ENCODE data around the gene PRRC2B.

Gene PRRC2B

DNA sequence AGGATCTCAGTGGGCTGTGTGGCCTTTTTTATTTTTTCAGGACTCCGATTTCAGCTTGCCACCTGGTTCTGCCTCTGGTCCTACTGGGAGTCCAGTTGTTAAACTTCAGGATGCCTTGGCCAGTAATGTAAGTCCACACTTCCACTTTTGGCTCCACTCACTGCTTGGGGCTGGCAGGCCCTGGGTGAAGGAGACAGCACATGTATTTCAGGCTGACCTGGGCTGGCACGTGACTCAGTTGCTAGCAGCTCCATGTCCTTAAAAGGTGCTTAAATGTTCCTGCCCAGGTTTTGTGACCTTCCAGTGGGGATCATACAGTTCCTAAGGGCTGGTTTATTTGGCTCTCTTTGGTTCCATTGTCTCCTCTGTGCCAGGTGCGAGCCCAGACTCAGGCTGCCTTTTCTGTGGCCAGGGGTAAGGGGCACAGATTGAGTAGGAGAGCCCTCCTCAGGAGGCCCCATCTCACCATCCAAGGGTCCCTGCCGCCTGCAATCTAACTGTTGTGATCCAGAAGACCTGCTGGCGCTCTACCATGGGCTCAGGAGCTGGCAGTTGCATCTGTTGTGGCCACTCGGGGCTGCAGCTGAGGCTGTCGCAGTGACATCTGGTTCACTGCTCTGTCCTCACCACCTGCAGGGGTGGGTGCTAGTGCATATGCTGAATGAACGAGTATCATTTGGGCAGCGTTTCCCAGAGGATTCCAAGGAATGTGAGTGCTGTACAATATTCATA lies 89.6 kb downstream of the PRRC2B start:
- no peak overlapping the region for H3K4me3 ChIP-seq (ENCODE audit: low read depth in 1 of 2, low read length in 2 of 2)
- H3K36me3 ChIP-seq (ENCODE audit: control insufficient read depth in 1 of 2, insufficient read depth in 2 of 2, low read length in 2 of 2) = peaks cover 82 to 95% of the 10 kb centered on the region in 2 donors
- no peaks in the 10 kb centered on the region for H3K9me3 ChIP-seq (ENCODE audit: control insufficient read depth in 1 of 2, low read length in 2 of 2)
- no peaks in the 10 kb centered on the region for H3K27me3 ChIP-seq (ENCODE audit: low read depth, low read length)
- no peaks in the 10 kb centered on the region for H3K4me1 ChIP-seq (ENCODE audit: control insufficient read depth in 1 of 2, insufficient read depth in 2 of 2, low read length in 2 of 2)
- no peak overlapping the region for H3K27ac ChIP-seq (ENCODE audit: low read length)

- Histone ChIP-seq H3K4me1 (ENCODE audit: control insufficient read depth in 1 of 2, insufficient read depth in 2 of 2, low read length in 2 of 2) (no peaks in the 10 kb centered on the region), H3K27ac (ENCODE audit: low read length) (no peak overlapping the region)
Observed at GRCh38 chr9:131484051-131484445, 90.2 kb downstream of the PRRC2B start.

DNA sequence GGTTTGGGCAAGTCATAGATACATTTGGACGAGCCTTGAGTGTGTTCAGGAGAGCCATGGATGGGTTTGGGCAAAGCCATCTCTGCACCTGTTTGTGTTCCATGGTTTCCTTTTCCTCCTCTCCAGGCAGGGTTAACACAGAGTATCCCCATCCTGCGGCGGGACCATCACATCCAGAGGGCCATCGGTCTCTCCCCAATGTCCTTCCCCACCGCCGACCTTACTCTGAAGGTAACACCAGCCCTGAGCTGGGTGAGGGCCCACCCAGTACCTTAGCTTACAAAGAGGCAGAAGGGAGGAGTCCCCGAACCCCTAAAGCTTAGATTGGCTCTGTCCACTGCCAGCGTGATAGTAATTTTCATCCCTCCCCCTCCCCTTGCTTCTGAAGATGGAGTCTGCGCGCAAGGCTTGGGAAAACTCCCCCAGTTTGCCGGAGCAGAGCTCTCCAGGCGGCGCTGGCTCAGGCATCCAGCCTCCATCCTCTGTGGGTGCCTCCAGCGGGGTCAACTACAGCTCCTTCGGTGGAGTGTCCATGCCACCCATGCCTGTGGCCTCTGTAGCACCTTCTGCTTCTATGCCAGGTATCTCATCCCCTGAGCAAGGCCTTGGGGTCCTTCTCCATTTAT lies 90.8 kb downstream of the PRRC2B start:
- peaks cover 76 to 93% of the 10 kb centered on the region in 2 donors for H3K36me3 ChIP-seq (ENCODE audit: control insufficient read depth in 1 of 2, insufficient read depth in 2 of 2, low read length in 2 of 2)
- no peaks in the 10 kb centered on the region for H3K9me3 ChIP-seq (ENCODE audit: control insufficient read depth in 1 of 2, low read length in 2 of 2)
- no peak overlapping the region for H3K27ac ChIP-seq (ENCODE audit: low read length)
- H3K27me3 ChIP-seq (ENCODE audit: low read depth, low read length) = no peaks in the 10 kb centered on the region
- no peak overlapping the region for H3K4me3 ChIP-seq (ENCODE audit: low read depth in 1 of 2, low read length in 2 of 2)
- H3K4me1 ChIP-seq (ENCODE audit: control insufficient read depth in 1 of 2, insufficient read depth in 2 of 2, low read length in 2 of 2) = no peaks in the 10 kb centered on the region

More at GRCh38 chr9:131484051-131484445, 90.2 kb downstream of the PRRC2B start:
- H3K36me3 ChIP-seq (ENCODE audit: control insufficient read depth in 1 of 2, insufficient read depth in 2 of 2, low read length in 2 of 2) = peaks cover 77 to 95% of the 10 kb centered on the region in 2 donors
- H3K9me3 ChIP-seq (ENCODE audit: control insufficient read depth in 1 of 2, low read length in 2 of 2) = no peaks in the 10 kb centered on the region
- no peak overlapping the region for H3K4me3 ChIP-seq (ENCODE audit: low read depth in 1 of 2, low read length in 2 of 2)
- H3K27me3 ChIP-seq (ENCODE audit: low read depth, low read length) = no peaks in the 10 kb centered on the region

DNA sequence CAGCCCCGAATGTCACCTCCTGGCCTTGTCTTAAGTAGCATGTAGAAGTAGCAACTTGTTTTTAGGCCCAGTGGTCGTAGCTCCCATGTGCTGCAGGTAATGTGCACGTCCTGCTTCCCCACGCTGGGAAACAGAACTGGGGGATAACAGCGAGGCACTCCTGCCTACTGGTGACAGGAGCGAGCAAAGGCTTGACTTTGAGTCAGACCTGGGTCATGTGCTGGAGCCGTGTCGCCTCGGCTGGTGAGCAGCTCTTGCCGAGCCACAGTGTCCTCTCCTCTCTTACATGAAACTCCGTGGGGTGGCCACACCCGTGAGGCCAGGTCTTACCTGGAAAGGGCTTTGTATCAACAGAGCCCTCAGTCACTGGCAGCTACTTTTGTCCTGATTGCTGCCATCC lies 91.3 kb downstream of the PRRC2B start:
- H3K4me3 ChIP-seq (ENCODE audit: low read depth in 1 of 2, low read length in 2 of 2) = no peak overlapping the region
- no peaks in the 10 kb centered on the region for H3K4me1 ChIP-seq (ENCODE audit: control insufficient read depth in 1 of 2, insufficient read depth in 2 of 2, low read length in 2 of 2)
- H3K36me3 ChIP-seq (ENCODE audit: control insufficient read depth in 1 of 2, insufficient read depth in 2 of 2, low read length in 2 of 2) = peaks cover 77 to 94% of the 10 kb centered on the region in 2 donors
- H3K9me3 ChIP-seq (ENCODE audit: control insufficient read depth in 1 of 2, low read length in 2 of 2) = no peaks in the 10 kb centered on the region
- no peak overlapping the region for H3K27ac ChIP-seq (ENCODE audit: low read length)
- no peaks in the 10 kb centered on the region for H3K27me3 ChIP-seq (ENCODE audit: low read depth, low read length)

DNA sequence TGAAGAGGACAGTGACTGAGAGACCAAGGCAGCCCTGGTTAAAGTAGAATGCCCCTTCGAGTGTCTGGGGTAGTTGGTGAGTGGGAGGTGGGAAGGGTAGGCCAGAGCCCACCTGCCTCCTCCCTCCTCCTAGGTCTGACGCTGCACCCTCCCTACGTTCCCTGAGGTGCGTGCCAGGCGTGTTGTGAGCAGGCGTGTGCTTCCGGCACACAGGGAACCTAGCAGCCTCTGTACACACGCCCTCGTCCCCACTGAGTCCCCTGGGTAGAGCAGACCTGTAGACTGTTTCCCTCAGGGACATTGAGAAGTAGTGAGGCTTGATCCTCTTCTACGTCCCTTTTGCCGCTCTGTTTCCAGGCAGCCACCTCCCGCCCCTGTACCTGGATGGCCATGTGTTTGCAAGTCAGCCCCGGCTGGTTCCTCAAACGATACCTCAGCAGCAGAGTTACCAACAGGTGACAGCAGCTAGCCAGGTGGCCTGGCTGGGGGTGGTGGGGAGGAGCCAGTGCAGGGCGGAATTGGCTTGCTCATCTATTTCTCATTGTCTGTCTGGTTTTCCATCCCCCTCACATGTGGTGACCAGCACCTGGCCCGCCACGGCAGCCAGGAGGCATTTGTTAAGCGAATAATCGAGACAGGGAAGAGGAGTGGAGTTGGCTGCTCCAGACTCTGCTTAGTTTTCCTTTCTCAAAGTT lies 92.0 kb downstream of the PRRC2B start:
- Histone ChIP-seq H3K9me3 (ENCODE audit: control insufficient read depth in 1 of 2, low read length in 2 of 2) (no peaks in the 10 kb centered on the region), H3K27me3 (ENCODE audit: low read depth, low read length) (no peaks in the 10 kb centered on the region), H3K36me3 (ENCODE audit: control insufficient read depth in 1 of 2, insufficient read depth in 2 of 2, low read length in 2 of 2) (peaks cover 78 to 94% of the 10 kb centered on the region in 2 donors), H3K27ac (ENCODE audit: low read length) (no peak overlapping the region), H3K4me1 (ENCODE audit: control insufficient read depth in 1 of 2, insufficient read depth in 2 of 2, low read length in 2 of 2) (no peaks in the 10 kb centered on the region), H3K4me3 (ENCODE audit: low read depth in 1 of 2, low read length in 2 of 2) (no peak overlapping the region)

DNA sequence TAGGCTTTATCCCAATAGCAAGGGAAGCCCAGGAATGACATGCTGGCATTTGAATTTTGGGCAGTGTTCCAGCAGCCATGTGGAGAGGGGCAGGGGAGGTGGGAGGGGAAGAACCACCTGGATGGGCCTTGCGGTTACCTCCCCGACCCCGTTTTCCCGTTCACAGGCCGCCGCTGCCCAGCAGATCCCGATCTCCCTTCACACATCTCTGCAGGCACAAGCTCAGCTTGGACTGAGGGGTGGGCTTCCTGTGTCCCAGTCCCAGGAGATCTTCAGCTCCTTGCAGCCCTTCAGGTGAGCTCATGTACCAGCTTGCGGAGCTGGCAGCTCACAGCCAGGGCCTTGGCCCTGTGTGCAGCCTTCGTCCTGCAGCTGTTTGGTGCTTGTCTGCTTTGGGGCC lies 93.1 kb downstream of the PRRC2B start:
- Histone ChIP-seq H3K4me1 (ENCODE audit: control insufficient read depth in 1 of 2, insufficient read depth in 2 of 2, low read length in 2 of 2) (no peaks in the 10 kb centered on the region), H3K36me3 (ENCODE audit: control insufficient read depth in 1 of 2, insufficient read depth in 2 of 2, low read length in 2 of 2) (peaks cover 87 to 98% of the 10 kb centered on the region in 2 donors)

GRCh38 chr9:131487621-131488031 lies 93.7 kb downstream of the PRRC2B start:
- Histone ChIP-seq H3K27me3 (ENCODE audit: low read depth, low read length) (no peaks in the 10 kb centered on the region), H3K27ac (ENCODE audit: low read length) (no peak overlapping the region), H3K36me3 (ENCODE audit: control insufficient read depth in 1 of 2, insufficient read depth in 2 of 2, low read length in 2 of 2) (peaks cover 87 to 98% of the 10 kb centered on the region in 2 donors), H3K4me3 (ENCODE audit: low read depth in 1 of 2, low read length in 2 of 2) (no peak overlapping the region), H3K9me3 (ENCODE audit: control insufficient read depth in 1 of 2, low read length in 2 of 2) (no peaks in the 10 kb centered on the region), H3K4me1 (ENCODE audit: control insufficient read depth in 1 of 2, insufficient read depth in 2 of 2, low read length in 2 of 2) (no peaks in the 10 kb centered on the region)

More for the DNA sequence above, 93.1 kb downstream of the PRRC2B start:
- no peaks in the 10 kb centered on the region for H3K9me3 ChIP-seq (ENCODE audit: control insufficient read depth in 1 of 2, low read length in 2 of 2)
- H3K27me3 ChIP-seq (ENCODE audit: low read depth, low read length) = no peaks in the 10 kb centered on the region
- no peak overlapping the region for H3K27ac ChIP-seq (ENCODE audit: low read length)
- H3K4me3 ChIP-seq (ENCODE audit: low read depth in 1 of 2, low read length in 2 of 2) = no peak overlapping the region

GRCh38 chr9:131490514-131490913 lies 96.6 kb downstream of the PRRC2B start:
- Histone ChIP-seq H3K27ac (ENCODE audit: low read length) (no peak overlapping the region), H3K4me1 (ENCODE audit: control insufficient read depth in 1 of 2, insufficient read depth in 2 of 2, low read length in 2 of 2) (no peaks in the 10 kb centered on the region), H3K4me3 (ENCODE audit: low read depth in 1 of 2, low read length in 2 of 2) (no peak overlapping the region), H3K36me3 (ENCODE audit: control insufficient read depth in 1 of 2, insufficient read depth in 2 of 2, low read length in 2 of 2) (peaks cover 83 to 98% of the 10 kb centered on the region in 2 donors), H3K9me3 (ENCODE audit: control insufficient read depth in 1 of 2, low read length in 2 of 2) (no peaks in the 10 kb centered on the region), H3K27me3 (ENCODE audit: low read depth, low read length) (no peaks in the 10 kb centered on the region)

- Histone ChIP-seq H3K4me1 (ENCODE audit: control insufficient read depth in 1 of 2, insufficient read depth in 2 of 2, low read length in 2 of 2) (no peaks in the 10 kb centered on the region), H3K27me3 (ENCODE audit: low read depth, low read length) (no peaks in the 10 kb centered on the region), H3K4me3 (ENCODE audit: low read depth in 1 of 2, low read length in 2 of 2) (no peak overlapping the region), H3K36me3 (ENCODE audit: control insufficient read depth in 1 of 2, insufficient read depth in 2 of 2, low read length in 2 of 2) (peaks cover 83 to 98% of the 10 kb centered on the region in 2 donors), H3K9me3 (ENCODE audit: control insufficient read depth in 1 of 2, low read length in 2 of 2) (no peaks in the 10 kb centered on the region), H3K27ac (ENCODE audit: low read length) (no peak overlapping the region)
Observed at GRCh38 chr9:131491001-131491710, 97.3 kb downstream of the PRRC2B start.

DNA sequence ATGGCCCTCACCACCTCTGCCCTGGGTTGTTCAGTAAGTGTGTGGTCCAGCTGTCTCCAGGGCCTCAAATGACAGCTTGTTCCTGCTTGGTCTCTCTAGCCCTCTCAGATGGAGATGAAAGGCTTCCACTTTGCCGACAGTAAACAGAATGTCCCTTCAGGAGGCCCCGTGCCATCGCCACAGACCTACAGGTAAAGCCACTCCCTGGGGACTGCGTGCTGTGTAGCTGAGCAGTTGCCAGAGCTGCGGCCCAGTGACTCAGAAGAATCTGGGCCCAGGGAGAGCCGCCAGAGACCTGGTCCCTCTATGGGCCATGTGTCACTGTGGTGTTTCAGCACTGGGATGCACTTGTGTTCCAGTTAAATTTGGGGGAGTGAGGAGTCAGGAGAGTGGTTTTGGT lies 98.2 kb downstream of the PRRC2B start:
- H3K27ac ChIP-seq (ENCODE audit: low read length) = no peak overlapping the region
- H3K9me3 ChIP-seq (ENCODE audit: control insufficient read depth in 1 of 2, low read length in 2 of 2) = no peaks in the 10 kb centered on the region
- H3K4me1 ChIP-seq (ENCODE audit: control insufficient read depth in 1 of 2, insufficient read depth in 2 of 2, low read length in 2 of 2) = no peaks in the 10 kb centered on the region
- H3K4me3 ChIP-seq (ENCODE audit: low read depth in 1 of 2, low read length in 2 of 2) = no peak overlapping the region
- H3K36me3 ChIP-seq (ENCODE audit: control insufficient read depth in 1 of 2, insufficient read depth in 2 of 2, low read length in 2 of 2) = peaks cover 83 to 98% of the 10 kb centered on the region in 2 donors
- H3K27me3 ChIP-seq (ENCODE audit: low read depth, low read length) = no peaks in the 10 kb centered on the region

DNA sequence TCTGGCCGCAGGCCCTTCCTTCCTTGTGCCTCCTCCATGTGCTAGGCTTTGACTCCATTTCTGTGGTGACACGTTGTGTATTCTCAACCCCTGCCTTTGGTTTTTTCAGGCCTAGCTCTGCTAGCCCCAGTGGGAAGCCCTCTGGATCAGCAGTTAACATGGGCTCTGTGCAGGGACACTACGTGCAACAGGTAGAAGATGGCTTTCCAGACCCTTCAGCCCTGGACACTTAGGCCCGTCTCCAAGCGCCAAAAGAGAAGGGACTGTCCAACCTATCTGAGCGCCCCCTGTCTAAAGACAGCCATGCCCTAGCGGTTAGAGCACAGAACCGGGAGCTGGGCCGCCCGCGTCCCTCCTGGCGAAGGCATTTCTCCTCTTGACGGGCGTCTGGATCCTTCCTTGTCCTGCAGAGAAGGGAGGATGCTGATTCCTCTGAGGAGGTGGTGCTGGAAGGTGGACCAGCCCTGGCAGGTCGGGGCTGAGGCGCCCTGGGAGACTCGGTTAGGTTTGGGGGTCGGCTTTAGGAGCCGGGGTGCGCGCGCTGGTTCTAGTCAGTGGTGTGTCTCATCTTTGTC lies 100.5 kb downstream of the PRRC2B start:
- Histone ChIP-seq H3K36me3 (ENCODE audit: control insufficient read depth in 1 of 2, insufficient read depth in 2 of 2, low read length in 2 of 2) (peaks cover 80 to 98% of the 10 kb centered on the region in 2 donors), H3K9me3 (ENCODE audit: control insufficient read depth in 1 of 2, low read length in 2 of 2) (no peaks in the 10 kb centered on the region), H3K4me3 (ENCODE audit: low read depth in 1 of 2, low read length in 2 of 2) (no peak overlapping the region), H3K27ac (ENCODE audit: low read length) (no peak overlapping the region), H3K27me3 (ENCODE audit: low read depth, low read length) (no peaks in the 10 kb centered on the region), H3K4me1 (ENCODE audit: control insufficient read depth in 1 of 2, insufficient read depth in 2 of 2, low read length in 2 of 2) (no peaks in the 10 kb centered on the region)
